ENCODE measurements around the gene SCUBE3. TPM values are rescaled to one million over a fixed set of nuclear protein-coding genes. Genes with fewer than 3 reads are reported as not detected.

Gene SCUBE3
- 0.26 and 0.53 TPM in 2 replicates for total RNA-seq

- no peak for DNase-seq (ENCODE audit: low read depth, low spot score)
Measured at GRCh38 chr6:35213824-35214756, at the start of gene SCUBE3. Gene SCUBE3 (plus strand): TSS chr6:35213956. CDS start chr6:35214419, 463 bp downstream.

DNA sequence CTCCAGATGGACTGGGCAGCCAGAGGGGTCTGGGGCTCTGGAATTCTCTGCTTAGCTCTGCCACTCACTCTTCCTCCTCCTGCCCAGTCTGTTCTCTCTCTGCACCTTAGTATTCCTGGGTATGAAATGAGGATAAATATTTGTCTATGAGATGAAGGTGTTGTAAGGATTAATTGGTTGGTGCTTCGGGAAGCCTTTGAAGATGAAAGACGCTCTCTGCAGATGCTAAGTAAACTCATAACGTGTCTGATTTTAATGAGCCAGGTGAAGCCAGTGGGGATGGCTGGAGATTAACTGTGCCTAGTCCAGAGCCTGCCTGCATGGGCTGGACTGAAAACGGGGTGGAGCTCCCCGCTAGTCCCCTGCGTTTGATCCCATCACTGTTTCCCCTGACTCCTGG is 49.5 kb upstream of the SCUBE3 start:
- no peak for DNase-seq (ENCODE audit: low read depth, low spot score)

GRCh38 chr6:35164868-35165267 is 48.9 kb upstream of the SCUBE3 start:
- DNase-seq (ENCODE audit: low read depth, low spot score), result no peak

GRCh38 chr6:35165630-35166071 is 48.1 kb upstream of the SCUBE3 start:
- no peak for DNase-seq (ENCODE audit: low read depth, low spot score)

GRCh38 chr6:35166116-35166515 is 47.6 kb upstream of the SCUBE3 start:
- no peak for DNase-seq (ENCODE audit: low read depth, low spot score)

GRCh38 chr6:35166520-35166919 is 47.2 kb upstream of the SCUBE3 start:
- no peak for DNase-seq (ENCODE audit: low read depth, low spot score)

DNA sequence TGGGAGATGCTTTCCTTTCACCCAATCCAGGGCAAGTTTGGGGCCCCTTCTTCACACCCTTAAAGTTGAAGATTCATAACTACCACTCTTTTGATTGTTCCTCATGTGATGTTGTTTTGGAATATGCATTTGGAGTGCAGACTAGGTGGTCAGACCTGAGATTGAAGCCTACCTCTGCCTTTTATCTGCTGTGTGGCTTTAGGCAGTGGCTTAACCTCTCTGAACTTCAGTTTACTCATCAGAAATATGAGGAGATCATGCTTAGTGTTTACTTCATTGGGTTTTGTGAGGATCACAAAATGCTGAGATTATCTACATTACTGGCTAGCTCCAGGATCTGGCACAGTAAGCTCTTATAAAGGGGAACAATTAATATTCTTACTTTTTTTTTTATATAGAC is 46.3 kb upstream of the SCUBE3 start:
- no peak for DNase-seq (ENCODE audit: low read depth, low spot score)

- DNase-seq (ENCODE audit: low read depth, low spot score), result no peak
Measured at GRCh38 chr6:35168461-35168861, 45.3 kb upstream of the SCUBE3 start.

DNA sequence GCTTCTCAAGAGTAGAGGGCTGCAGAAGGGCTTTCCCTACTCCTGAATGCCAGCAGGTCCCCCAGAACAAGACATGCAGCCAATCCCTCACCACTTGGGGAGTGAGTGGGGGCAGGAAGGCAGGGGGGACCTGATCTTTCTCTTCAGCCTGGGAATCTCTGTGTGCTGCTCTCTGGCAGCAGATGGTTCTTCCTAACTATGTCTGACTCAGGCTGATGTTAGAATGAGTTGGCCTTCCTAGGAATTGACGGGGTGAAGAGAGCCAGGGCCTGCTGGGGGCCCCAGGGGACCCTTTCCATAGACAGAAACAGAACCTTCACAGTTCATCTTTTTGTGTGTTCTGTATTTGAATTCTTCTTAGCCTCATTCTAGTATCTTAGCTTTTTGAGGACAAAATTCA is 43.6 kb upstream of the SCUBE3 start:
- no peak for DNase-seq (ENCODE audit: low read depth, low spot score)

DNA sequence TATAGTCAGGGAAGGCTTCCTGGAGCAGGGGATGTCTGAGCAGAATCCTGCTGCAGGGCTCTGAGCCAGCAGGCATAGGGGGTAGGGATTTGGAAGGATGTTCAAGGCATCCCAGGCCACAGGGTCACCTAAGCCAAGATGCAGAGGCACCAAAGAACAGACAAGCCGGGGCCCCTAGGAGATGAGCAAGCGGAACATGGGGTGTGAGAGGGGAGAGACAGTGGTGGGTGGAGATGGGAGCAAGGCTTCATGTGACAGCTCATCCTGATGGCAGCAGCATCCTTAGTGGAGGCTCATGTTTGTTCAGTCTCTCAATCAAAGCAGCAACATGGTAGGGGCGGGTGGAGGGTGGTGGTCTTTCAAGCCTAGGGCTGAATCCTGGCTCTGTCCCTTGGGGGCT is 42.9 kb upstream of the SCUBE3 start:
- no peak for DNase-seq (ENCODE audit: low read depth, low spot score)

GRCh38 chr6:35173044-35173426 is 40.7 kb upstream of the SCUBE3 start:
- no peak for DNase-seq (ENCODE audit: low read depth, low spot score)

- DNase-seq (ENCODE audit: low read depth, low spot score), result no peak
Measured at GRCh38 chr6:35173427-35174087, 40.2 kb upstream of the SCUBE3 start.

GRCh38 chr6:35174088-35174434 is 39.7 kb upstream of the SCUBE3 start:
- DNase-seq (ENCODE audit: low read depth, low spot score), result no peak

GRCh38 chr6:35174501-35174900 is 39.3 kb upstream of the SCUBE3 start:
- DNase-seq (ENCODE audit: low read depth, low spot score), result no peak

DNA sequence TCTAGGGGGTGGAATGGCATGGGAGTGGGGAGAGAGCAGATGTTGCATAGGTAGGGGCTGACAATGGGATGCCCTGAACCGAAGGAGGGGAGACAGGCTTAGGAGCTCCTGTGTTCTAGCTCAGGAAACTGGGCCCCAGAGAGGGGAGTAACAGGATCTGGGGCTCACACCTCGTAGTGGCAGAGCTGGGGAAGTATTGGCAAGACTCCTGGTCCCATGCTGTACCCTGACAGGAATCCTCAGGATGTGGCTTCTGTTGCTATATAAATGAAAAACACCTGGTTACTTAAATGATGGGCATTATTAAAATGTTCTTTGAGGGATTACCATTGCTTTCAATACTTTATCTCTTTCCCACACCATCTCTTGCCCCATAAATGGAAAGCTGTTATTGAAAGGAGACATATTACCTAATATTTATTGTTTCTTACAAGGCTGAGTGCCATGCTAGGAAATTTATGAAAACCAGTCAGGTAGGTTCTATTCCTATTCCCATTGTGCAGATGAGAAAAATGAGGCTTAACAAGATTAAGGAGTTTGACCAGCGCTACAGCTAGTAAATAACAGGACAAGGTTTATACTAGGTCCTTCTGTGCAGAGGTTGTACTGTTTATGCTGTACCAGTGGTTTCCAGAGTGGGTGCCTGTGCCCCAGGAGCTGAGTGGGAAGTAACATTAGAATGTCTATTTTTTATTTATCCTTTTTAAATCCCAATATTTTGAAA is 37.3 kb upstream of the SCUBE3 start:
- DNase-seq (ENCODE audit: low read depth, low spot score), result no peak

DNA sequence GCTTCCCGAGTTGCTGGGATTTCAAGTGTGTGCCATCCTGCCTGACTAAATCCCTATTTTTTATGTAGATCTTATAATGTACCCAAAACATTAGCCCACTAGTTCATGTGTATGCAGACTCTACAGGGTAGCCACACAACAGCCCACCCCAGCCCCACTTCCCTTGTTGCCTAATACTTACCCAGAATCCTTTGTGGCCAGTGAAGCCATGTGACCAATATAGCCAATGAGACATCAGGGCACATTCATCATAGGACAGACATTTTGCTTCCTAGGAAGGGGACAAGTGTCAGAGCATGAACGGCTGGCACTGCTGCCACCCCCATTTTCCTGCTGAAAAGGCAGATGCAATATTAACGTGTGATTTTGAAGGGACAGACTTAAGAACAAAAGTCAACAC is 36.6 kb upstream of the SCUBE3 start:
- no peak for DNase-seq (ENCODE audit: low read depth, low spot score)

DNA sequence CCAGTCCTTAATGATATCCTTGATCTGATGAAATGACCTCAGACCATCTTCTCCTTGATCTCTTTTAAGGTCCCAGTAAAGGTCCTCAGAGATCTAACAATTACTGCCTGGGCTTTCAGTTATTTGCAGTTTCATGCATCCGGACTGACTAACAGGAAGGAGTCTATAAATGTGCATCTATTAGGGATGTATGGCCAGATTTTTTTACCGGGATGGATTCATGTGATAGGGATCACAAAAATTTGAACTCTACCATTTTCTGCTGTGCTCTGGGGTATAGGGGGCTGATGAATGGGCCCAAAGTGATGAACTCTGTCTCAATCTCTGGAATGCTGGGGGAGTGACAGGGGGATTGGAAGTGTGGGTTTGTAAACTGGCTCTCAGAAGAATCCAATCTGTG is 36.2 kb upstream of the SCUBE3 start:
- no peak for DNase-seq (ENCODE audit: low read depth, low spot score)

- DNase-seq (ENCODE audit: low read depth, low spot score), result no peak
Measured at GRCh38 chr6:35178012-35178411, 35.7 kb upstream of the SCUBE3 start.

GRCh38 chr6:35178932-35179832 is 34.6 kb upstream of the SCUBE3 start:
- DNase-seq (ENCODE audit: low read depth, low spot score), result no peak

DNA sequence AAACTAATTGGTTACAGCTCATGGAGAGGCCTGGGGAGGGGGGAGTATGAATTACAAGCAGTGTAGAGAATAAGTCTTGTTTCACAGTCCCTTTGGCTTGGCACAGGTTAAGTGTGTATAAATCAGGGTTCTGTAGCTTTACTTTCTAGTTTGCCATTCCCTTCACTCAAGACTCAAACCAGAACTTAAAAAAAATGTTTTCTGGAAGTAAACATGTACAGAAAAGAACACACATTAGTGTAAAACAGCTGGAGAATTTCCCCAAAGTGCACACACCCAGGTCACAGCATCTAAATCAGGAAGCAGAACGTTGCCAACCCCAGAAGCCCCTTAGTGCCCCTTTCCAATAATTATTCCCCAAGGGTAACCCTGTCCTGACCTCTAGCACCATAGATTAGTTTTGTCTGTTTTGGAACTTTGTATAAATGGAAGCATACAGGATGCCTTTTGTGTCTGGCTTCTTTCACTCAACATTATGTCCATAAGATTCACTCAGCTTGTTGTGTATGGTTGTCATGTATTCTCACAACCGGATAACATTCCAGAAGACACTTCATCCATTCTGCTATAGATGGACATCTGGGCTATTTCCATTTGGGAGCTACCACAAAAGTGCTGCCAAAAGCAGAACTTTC is 33.7 kb upstream of the SCUBE3 start:
- no peak for DNase-seq (ENCODE audit: low read depth, low spot score)

All from pulmonary artery endothelial cell (primary cell).